SK-N-DZ (cell line): Measurements from ENCODE around the gene ABCB6.
"Not testable (repeated sequence)": the region's sequence is repeated elsewhere in the genome, so short reads cannot be mapped to it uniquely, and the experiment has no call there.

Source experiments
- DNase-seq: peaks from one replicate; pipeline ENCODE4 v3.0.0-alpha.2; 2015; ENCODE audit warnings: low spot score

The ABCB6 gene

GRCh38 chr2:219214141-219214540, 4.6 kb downstream of the ABCB6 start:
- DNase-seq = no peak

GRCh38 chr2:219213486-219214071, 5.2 kb downstream of the ABCB6 start:
- DNase-seq = no peak

- no peak for DNase-seq
These were observed 5.7 kb downstream of the ABCB6 start for GRCh38 chr2:219213026-219213415.

- no peak for DNase-seq
These were observed 7.8 kb downstream of the ABCB6 start for GRCh38 chr2:219210886-219211362.

- no peak for DNase-seq
These were observed 8.4 kb downstream of the ABCB6 start for GRCh38 chr2:219210196-219210885.

GRCh38 chr2:219209236-219210195, 9.2 kb downstream of the ABCB6 start:
- no peak for DNase-seq

GRCh38 chr2:219207884-219208740, 10.6 kb downstream of the ABCB6 start:
- DNase-seq = no peak

- no peak for DNase-seq
These were observed 11.4 kb downstream of the ABCB6 start for GRCh38 chr2:219207134-219207883.

- peak; percentile 93 for DNase-seq
These were observed 12.2 kb downstream of the ABCB6 start, which contains the start of gene ZFAND2B for GRCh38 chr2:219206328-219207133. Gene ZFAND2B, plus strand, starts transcription at chr2:219206782. Its CDS starts 206 bp downstream, at chr2:219206988.

- no peak for DNase-seq
These were observed 12.8 kb downstream of the ABCB6 start for GRCh38 chr2:219205981-219206327.

- no peak for DNase-seq
These were observed 13.6 kb downstream of the ABCB6 start for GRCh38 chr2:219205165-219205538.

- DNase-seq = no peak
These were observed 14.2 kb downstream of the ABCB6 start for GRCh38 chr2:219204425-219205164.

GRCh38 chr2:219201331-219201730, 17.4 kb downstream of the ABCB6 start:
- not testable (repeated sequence) for DNase-seq

- not testable (repeated sequence) for DNase-seq
These were observed 18.0 kb downstream of the ABCB6 start for GRCh38 chr2:219200502-219201326.

GRCh38 chr2:219199470-219200211, 19.1 kb downstream of the ABCB6 start:
- no peak for DNase-seq

- no peak for DNase-seq
These were observed 19.8 kb downstream of the ABCB6 start for GRCh38 chr2:219198974-219199373.

- no peak for DNase-seq
These were observed 21.4 kb downstream of the ABCB6 start for GRCh38 chr2:219197388-219197787.
